ENCODE data around the gene COPZ1.

Gene COPZ1

DNA sequence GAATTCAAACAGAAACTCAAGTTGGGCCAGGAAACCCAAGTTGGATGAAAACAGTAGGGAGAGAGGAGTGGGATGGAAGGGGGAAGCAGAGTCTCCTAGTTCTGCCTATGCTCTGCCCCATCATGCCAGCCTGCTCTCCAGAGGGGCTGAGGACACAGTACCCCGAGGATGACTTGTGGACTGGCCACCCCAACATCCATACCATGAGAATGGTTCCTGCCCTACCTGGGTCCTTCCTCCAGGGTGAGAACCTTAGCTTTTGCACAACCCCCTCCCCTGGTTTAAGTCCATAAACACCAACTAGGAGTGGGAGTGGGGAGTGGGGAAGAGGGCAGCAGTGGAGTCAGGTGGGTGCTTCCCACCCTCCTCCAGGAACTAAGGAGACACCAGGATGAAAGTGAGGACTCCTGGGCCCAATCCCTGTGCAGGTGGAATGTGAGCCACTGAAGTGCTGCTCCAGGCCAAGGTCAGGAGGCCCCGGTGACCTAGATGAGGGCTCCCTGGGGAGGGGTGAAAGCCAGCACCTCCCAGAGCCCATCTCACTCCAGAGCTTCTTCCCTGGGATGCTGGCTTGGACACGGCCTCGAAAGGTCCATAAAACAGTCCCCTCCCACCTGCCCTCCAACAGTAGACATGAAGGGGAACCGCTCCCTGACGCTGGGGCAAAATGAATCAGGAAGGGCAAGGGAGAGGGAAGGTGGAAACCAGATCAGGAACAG is 53.0 kb downstream of the COPZ1 start:
- DNase-seq (ENCODE audit: low read depth): no peak

DNA sequence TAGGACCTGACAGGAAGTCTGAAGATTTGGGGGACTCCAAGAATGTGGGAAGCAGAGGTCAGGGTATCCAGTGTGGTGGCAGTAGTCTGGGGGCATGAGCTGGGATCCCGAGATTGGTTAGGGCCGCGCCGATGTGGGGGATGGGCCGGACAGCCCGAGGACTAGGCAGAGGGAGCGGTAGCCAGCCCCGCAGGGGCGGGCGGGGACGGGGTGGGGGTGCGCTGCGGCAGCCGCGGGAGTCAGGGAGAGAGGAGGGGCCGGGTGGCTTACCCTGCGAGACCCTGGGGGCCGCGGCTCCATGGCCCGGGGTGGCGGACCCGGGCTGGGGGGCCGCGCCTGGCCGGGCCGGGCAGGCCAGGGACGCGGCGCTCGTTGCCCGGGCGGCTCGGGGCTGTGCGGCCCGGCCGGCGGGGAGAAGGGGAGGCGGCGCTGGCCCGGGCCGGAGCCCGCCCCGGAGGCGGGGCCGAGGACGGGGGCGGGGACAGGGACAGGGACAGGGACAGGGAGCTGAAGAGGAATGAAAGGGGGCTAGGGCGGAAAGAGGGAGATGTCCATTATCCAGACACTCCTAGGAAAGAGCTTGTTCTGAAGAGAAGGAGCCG is 54.0 kb downstream of the COPZ1 start:
- no peak for DNase-seq (ENCODE audit: low read depth)

DNA sequence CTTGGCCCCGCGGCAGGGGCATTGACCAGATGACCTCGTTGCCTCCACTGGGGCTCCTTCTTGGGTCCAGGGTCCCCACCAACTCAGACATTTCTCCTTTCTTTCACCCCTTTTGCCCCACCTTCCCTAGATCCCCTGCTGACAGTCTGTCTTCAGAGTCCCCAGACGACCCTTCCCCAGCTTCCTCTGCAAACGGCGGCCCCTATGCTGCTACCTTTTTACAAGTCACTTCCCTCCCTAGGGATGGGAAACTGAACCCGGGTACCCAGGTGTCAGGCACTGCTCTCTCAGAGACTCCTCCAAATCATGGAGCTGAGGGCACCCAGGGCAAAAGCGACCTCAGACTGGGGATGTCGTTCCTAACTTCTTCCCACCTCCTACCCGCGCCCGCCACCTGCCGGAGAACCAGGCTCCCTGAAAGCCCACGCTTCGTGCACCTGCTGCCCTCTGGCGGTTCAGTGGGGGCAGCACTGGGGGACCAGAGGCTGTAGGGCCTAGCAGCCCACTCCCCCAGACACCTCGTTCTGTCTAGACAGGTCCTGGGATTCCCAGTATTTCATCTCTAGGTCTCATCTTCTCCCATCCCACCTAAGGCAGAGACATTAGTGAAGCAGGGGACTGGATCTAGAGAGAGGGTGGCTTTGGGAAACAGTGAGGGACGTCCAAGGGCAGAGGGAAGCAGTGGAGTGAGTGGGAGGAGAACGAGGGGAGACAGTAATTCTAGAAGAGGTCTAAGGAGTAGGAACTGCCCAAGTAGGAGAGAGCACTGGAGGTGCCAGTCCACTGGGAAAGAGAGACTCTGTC is 54.7 kb downstream of the COPZ1 start:
- DNase-seq (ENCODE audit: low read depth): peak; percentile 64

DNA sequence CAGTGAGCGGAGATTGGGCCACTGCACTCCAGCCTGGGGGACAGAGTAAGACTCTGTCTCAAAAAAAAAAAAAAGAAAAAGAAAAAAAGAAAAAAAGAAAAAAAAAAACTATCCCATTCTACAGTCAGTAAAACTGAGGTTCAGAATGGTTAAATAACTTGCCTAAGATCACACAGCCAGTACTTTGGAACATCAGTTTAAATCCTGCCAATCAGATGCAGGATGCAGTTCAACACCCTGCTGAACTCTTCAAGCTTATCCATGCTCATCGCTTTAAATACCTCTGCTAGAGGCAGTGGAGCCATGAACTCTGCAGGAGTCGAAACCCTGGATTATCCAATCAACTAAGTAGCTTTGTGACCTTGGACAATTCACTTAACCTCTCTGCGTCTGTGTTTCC is 56.2 kb downstream of the COPZ1 start:
- DNase-seq (ENCODE audit: low read depth): no peak

DNA sequence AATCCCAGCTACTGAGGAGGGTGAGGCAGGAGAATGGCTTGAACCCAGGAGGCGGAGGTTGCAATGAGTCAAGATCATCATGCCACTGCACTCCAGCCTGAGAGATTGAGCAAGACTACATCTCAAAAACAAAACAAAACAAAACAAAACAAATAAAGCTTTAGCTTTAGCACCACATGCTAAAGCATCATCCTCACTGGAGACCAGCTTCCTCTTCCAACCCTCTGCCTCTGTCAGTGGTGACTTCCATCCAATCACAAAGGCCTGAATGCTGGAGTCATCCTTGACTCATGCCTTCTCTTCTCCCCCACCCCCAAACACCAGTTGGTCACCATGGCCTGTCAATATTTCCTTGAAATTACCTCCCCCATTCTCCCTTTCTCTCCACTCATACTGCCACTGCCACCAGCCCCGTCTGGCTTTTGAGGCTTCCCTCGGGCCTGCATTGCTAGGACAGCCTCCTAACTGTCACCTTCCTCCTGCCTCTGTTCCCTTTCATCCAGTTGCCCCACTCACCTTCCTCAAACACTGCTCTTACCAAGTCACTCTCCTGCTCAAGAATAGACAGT is 58.2 kb downstream of the COPZ1 start:
- DNase-seq (ENCODE audit: low read depth): no peak

DNA sequence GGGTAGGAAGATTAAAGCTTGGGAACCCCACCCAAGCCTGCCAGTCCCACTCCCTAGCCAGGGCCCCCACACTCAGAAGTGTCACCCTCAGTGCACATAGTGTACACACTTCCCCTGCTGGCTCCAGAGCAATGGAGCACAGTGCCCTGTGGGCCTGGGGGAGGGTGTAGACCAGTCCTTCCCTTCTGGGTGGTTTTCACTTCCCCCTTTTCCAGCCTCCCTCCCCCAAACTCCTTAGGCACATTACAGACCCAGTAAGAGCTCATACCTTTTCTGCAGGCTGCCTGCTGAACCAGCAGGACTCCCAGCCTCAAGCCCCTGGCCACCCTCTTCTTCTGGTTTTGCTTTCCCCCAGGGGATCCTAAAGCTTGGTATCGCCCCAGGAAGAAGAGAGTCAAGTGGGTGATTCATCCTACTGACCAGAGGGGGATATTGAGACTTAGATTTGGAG is 59.7 kb downstream of the COPZ1 start, which contains the start of gene ZNF385A:
Gene ZNF385A (minus strand): TSS at position 143 of the 451 bp plus-strand sequence. CDS start 219 bp downstream, outside the sequence.
- DNase-seq (ENCODE audit: low read depth): no peak

DNA sequence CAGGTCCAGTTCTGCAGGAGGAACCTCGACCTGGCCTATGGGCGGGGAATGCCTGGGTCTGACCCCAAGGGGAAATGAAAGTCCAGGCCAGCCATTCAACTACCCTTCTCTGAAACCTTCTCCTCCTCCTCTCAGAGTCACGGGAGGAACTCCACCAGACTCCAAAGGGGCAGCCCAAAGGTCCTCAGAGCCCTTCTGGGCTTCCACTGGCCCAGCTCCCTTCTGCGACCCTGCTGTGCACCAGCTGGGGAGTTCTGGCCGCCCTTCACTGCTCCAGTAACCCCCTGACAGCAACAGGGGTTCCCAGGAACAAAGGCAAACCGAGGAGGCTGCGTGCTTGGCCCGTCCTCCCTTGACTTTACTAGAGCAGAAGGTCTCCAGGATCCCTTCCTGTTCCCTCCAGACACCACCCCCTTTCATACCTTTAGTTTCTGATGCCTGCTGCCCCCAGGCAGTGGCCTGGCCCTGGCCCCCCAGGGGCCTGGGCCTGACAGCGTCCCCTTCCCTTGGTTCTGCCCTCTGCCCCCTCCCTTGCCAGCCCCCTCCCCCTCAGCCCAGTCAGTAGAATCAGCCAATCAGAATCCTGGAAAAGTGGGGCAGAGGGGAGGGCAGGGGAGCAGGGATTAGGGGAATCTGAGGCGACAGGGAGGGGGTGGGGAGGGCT is 60.5 kb downstream of the COPZ1 start:
- no peak for DNase-seq (ENCODE audit: low read depth)

DNA sequence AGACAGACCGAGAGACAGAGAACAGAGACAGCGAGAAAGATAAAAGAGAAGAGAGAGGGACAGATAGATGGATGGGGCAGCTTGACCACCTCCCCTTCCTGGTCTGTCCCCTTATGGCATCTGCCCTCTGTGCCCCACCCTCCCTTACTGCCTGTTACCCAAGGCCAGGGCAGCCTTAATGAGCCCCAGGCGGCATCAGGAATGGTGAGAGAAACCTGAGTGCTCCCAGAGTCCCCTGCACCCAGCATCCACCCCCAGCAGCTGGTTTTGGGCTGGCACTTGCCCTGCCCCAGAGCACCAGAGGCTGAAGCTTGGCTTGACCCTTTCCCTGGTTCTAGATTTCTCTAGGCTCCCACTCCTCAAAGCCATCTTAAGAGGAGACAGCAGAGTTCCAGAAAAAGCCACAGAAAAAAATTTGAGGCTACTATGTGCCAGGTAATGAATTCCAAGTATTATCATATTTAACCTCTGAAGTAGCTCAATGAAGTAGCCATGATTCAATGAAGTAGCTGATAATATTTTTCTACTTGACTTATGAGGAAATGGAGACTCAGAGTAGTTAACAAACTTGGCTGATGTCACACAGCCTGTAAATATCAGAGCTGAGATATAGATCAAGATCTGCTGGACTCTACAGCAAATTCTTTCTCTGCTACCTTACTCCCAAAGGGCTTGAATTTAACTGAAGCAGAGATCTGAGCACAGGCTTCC is 61.6 kb downstream of the COPZ1 start:
- no peak for DNase-seq (ENCODE audit: low read depth)

DNA sequence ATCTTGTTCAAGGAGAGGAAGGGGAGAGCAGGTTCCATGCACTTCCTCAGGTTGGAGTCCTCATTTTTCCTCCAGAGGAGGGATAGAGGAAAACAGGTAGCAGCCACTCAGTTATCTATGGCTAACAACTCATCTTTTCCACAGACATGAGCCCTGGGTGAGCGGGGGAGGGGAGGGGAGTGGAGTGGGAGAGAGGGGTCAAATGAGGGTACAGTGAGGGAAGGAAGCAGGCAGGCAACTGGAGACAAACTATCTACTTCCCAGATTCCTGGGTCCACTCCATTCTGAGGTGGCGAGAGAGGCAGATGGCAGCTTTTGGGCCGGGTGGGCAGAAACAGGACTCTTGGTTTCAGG is 62.2 kb downstream of the COPZ1 start:
- DNase-seq (ENCODE audit: low read depth): no peak

DNA sequence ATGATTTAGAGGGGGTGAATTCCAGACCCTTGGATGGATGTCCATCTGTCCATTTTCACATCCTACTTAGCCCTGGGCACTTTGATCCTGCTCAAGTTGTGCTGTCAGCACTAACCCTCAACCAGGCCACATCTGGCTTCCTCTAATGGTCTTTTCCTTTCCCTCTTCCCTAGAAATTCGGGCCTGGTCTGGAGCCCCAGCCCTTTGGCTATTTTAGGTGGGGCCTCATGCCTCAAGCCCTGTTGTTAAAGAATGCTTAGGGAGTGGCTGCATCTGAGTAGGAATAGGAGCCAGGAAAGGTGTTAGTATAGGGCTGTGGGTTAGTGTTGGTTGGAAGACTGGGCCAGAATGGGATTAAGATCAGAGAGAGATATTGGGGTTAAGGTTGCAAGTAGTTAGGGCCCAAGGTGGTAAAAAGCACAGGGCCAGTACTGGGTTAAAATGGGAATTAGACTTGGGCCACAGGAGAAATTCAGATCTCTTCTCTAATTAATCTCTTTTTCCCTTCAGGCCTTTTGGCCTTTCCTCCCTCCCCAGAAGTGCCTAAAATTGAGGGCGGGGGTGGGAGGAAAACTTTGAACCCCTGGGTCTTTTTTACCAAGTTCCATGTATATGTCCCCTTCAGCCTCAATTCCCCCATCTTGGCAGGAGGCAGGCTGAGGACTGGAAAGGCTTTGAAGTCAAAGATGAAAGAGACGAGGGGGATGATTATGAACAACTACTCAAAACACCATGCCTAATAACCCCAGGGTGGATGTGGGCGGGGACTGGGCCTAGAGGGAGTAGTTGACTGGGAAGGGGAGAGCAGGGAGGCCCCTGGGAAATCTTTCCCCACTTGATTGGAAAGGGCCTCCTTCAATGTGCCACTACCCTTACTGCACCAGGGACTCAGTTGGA is 63.6 kb downstream of the COPZ1 start:
- no peak for DNase-seq (ENCODE audit: low read depth)

DNA sequence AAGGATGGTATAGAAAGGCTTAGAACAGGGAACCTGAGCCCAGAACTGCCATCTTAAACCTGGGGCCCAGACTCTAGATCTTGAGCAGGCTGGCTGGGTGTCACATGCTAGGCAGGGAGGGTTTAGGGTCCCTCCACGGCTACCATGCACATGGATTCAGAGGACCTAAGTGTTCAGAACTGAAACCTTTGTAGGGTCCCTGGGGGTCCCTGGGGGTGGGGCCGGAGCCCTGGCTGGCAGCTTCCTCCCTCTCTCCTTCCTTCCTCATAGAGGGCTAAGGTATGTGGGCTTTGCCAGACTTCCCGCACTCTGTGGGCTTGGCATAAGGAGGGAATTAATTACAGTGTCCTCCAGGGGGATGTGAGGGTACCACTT is 64.2 kb downstream of the COPZ1 start:
- DNase-seq (ENCODE audit: low read depth): no peak

DNA sequence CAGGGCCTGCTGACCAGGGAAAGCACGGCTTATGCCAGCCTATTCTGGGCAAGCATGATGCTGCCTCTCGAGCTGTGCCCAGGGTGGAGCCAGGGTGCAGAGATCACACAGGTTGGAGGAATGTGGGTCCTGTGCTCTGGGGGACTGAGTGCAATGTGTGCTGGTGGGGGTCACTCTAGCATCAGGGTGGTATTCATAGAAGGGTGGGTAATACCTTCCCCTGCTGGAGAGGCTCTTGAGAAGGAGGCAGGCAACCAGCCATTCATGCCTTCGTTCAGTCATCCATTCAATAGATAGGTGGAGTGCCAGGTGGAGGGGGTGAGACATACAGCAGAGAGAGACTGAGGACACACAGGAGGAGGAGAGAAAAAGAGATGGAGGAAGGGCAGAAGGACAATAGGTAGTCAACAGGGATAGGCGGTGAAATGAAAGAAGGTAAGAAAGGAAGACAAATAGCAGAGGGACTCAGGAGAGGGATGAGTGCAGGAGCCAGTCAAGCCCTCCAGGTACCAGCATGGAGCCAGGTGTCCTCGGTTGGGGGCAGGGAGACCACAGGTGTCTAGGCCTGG is 64.8 kb downstream of the COPZ1 start:
- no peak for DNase-seq (ENCODE audit: low read depth)

DNA sequence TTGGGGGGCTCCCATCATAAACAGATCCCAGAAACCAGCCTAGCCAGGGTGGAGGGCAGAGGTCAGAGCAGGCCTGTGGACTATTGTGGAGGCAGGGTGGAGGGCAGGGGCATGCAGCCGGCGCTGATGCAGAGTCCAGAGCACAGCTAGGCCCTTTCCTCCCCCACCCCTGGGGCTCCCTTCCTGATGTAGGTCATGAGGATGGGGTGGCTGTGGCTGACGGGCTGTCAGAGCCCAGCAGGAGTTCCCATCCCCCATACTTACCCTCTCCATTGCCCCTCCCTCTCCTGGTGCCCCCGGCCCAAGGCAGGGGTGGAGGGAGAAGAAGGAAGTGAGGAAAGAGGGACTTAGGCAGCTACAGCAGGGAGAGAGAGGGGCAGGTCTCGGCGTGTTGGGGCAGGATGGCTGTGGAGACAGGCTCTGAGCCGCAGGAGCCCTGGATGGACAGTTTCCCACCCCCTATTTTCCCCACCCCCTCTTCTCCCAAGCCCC is 65.3 kb downstream of the COPZ1 start:
- DNase-seq (ENCODE audit: low read depth): no peak

DNA sequence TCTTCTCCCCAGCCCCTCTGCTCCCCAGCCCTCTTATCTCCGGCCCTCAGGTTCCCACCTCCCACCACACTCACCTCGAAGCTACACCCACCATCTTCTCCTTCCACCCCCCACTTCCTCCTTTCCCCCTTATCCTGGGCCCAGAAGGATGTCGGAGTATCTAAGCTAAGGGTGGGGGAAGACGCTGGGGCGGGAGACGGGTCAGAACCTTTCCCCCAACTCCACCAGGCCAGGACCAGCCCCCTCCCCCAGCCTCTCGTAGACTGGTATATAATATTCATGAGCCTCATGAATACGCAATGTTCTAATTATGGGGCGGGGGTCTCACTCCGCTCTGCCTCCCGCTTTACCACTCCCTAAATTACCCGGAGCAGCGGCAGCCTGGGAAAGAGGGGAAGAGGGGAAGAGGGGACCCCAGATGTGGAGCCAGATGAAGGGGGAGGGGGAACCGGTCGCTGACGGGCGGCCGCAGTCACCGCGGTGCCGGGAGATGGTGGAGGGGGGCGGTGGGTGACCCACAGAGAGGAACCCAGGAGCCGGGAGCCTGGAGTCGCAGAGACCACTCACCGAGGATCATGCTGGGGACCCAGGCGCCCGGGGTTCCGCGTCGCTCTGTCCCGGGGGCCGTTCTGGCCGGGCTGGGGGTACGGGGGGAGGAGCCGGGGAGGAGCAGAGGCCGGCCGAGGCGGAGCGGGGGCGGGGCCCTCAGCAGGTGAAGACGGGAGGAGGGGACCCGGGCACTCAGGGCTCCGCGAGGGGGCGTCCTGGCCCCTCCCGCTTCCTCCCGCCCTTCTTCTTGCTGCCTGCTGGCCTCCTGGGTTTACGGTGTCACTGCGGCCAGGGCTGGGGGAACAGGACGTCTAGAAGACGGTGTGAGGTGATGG is 66.0 kb downstream of the COPZ1 start:
- DNase-seq (ENCODE audit: low read depth): peak; percentile 41

DNA sequence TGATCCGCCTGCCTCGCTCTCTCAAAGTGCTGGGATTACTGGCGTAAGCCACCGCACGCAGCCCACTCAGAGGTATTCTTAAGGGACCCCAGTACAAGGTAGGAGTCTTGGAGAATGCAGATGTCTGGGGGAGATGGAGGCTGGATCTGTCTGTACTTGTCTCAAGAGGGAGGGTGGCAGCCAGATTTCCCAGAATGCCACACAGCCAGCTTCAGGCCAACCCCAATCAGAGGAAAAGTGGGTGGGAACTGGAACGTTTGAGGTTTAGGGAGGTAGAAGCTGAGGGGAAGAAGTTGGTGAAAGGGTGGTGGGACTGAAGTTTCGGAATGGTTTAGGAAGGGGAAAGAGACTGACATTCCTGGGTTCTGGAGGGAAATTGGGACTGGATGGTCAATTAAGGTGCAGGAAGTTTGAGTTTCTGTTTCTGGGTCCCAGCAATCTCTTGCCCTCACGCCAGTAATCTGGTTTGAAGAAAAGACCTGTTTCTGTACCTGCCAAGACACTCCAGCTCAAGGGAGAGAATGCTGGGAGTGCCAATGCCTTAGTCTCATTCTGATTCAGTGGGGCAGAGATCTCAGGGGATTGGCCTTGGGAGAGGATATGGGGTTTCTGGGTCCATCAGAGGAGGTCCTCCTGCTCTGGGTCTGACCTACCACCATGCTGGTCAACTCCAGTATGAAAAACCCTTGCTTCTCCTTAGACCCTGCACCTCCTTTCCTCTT is 67.7 kb downstream of the COPZ1 start:
- DNase-seq (ENCODE audit: low read depth): no peak

DNA sequence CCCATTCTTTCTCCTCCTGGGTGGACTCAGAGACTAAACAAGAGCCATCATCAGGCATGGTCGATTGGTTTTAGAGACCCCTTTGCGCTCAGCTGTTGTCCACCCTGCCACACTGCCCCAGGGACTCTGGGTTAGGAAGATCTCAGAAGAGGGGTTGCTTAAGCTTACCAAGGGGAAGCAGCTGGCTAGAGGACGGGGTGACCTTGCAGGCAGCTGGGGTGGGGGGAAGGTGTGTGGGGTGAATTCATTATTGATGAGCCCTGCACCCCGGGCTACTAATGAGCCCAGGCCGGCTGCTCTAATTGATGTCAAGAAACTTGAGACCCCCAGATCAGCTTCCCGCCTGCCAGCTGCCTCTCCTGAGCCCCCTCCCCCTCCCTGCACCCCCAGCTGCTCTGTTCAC is 68.3 kb downstream of the COPZ1 start:
- no peak for DNase-seq (ENCODE audit: low read depth)

DNA sequence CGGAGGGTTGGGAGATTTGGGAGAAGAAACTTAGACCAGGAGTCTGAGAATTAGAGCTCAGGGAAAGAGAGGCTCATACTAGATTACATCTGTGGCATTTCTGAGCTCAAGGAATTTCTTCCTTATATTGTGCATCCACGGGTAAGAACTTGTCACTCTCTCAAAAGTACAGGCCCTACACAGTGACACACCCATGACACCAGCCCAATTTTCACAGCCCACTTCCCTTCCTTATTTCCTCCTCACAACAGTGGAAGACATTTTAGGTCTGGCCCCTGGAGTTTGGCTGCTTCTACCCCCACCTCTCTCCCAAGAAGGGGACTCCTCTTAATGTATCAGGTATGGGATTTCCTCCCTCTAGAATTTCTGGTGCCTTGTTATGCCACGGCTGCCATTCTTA is 68.8 kb downstream of the COPZ1 start:
- DNase-seq (ENCODE audit: low read depth): no peak

DNA sequence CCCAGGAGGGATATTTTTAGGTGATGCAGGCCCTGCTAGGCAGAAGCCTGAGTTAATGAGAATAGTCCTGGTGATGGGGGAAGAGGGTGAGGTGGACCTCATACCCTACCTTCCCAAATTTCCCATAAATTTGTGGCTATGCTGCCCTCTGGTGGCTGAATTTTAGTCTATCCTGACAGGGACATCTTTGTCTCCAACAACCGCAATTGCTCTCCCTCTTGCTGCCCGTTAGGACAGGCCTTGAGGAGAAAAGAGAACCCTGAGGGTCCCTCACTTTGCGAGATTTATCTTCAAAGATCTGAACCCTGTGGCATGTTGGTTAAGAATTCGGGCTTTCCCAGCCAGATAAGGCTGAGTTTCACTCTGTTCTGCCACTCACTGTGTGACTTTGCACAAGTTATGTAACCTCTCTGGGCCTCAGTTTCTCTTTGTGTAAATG is 69.4 kb downstream of the COPZ1 start:
- DNase-seq (ENCODE audit: low read depth): no peak
